H9 (cell line): Measurements from ENCODE around the gene ITGAX. TPM values are rescaled to one million over a fixed set of nuclear protein-coding genes. Genes with fewer than 3 reads are reported as not detected.

Source experiments
- DNase-seq: peaks from one replicate; pipeline ENCODE4 v3.0.0-alpha.2; 2017
- H2AFZ ChIP-seq: one replicate; pipeline ENCODE4 v1.6.1; 2013; ENCODE audit warnings: mild to moderate bottlenecking, low read length, control low read depth, moderate library complexity
- H2AK5ac ChIP-seq: 2 replicates; pipeline ENCODE4 v1.6.1; 2013; ENCODE audit warnings: low read length, control low read depth, mixed read lengths; ENCODE audit not compliant: insufficient read length
- H2BK120ac ChIP-seq: one replicate; pipeline ENCODE4 v1.6.1; 2013; ENCODE audit warnings: low read depth, mild to moderate bottlenecking, low read length, control low read depth, inconsistent platforms; ENCODE audit not compliant: poor library complexity, severe bottlenecking
- H2BK12ac ChIP-seq: 2 replicates; pipeline ENCODE4 v1.6.1; 2013; ENCODE audit warnings: low read length, control low read depth, mixed read lengths, low read depth; ENCODE audit not compliant: insufficient read length
- H2BK15ac ChIP-seq: 2 replicates; pipeline ENCODE4 v1.6.1; 2013; ENCODE audit warnings: low read depth, low read length, control low read depth
- H2BK20ac ChIP-seq: one replicate; pipeline ENCODE4 v1.6.1; 2013; ENCODE audit warnings: low read depth, mild to moderate bottlenecking, low read length, control low read depth, inconsistent platforms; ENCODE audit not compliant: poor library complexity, severe bottlenecking
- H2BK5ac ChIP-seq: 2 replicates; pipeline ENCODE4 v1.6.1; 2013; ENCODE audit warnings: low read length, control low read depth, mixed read lengths; ENCODE audit not compliant: insufficient read length
- H3K14ac ChIP-seq: 2 replicates; pipeline ENCODE4 v1.6.1; 2013; ENCODE audit warnings: low read length, control low read depth; ENCODE audit not compliant: insufficient read depth
- H3K18ac ChIP-seq: 2 replicates; pipeline ENCODE4 v1.6.1; 2013; ENCODE audit warnings: low read depth, mild to moderate bottlenecking, mixed read lengths, low read length, control low read depth; ENCODE audit not compliant: insufficient read length
- H3K23ac ChIP-seq: 2 replicates; pipeline ENCODE4 v1.6.1; 2013; ENCODE audit warnings: low read length, control low read depth, mixed read lengths, low read depth; ENCODE audit not compliant: insufficient read length
- H3K23me2 ChIP-seq: 2 replicates; pipeline ENCODE4 v1.6.1; 2013; ENCODE audit warnings: low read depth, mild to moderate bottlenecking, mixed read lengths, low read length, control low read depth; ENCODE audit not compliant: insufficient read length, poor library complexity, severe bottlenecking
- H3K27ac ChIP-seq: 2 replicates; pipeline ENCODE4 v1.5.1; 2013; ENCODE audit warnings: low read length, control low read depth, mixed read lengths, low read depth; ENCODE audit not compliant: insufficient read length
- H3K27me3 ChIP-seq: 2 replicates; pipeline ENCODE4 v1.6.1; 2013; ENCODE audit warnings: low read length, control low read depth, inconsistent platforms; ENCODE audit not compliant: insufficient read depth
- H3K4ac ChIP-seq: 2 replicates; pipeline ENCODE4 v1.6.1; 2013; ENCODE audit warnings: low read depth, mild to moderate bottlenecking, control low read depth, inconsistent platforms, low read length, moderate library complexity
- H3K4me1 ChIP-seq: 2 replicates; pipeline ENCODE4 v1.6.1; 2013; ENCODE audit warnings: low read length, control low read depth, inconsistent platforms; ENCODE audit not compliant: insufficient read depth
- H3K4me2 ChIP-seq: 2 replicates; pipeline ENCODE4 v1.6.1; 2013; ENCODE audit warnings: low read length, control low read depth, mixed read lengths; ENCODE audit not compliant: insufficient read length, insufficient read depth
- H3K56ac ChIP-seq: 2 replicates; pipeline ENCODE4 v1.6.1; 2013; ENCODE audit warnings: low read depth, mild to moderate bottlenecking, mixed read lengths, low read length, control low read depth; ENCODE audit not compliant: insufficient read length
- H3K79me1 ChIP-seq: 2 replicates; pipeline ENCODE4 v1.6.1; 2013; ENCODE audit warnings: low read depth, mild to moderate bottlenecking, moderate library complexity, low read length, control low read depth, inconsistent platforms; ENCODE audit not compliant: insufficient read depth, poor library complexity, severe bottlenecking
- H3K79me2 ChIP-seq: 2 replicates; pipeline ENCODE4 v1.6.1; 2013; ENCODE audit warnings: low read length, control low read depth, inconsistent platforms; ENCODE audit not compliant: insufficient read depth
- H3K9ac ChIP-seq: 2 replicates; pipeline ENCODE4 v1.6.1; 2013; ENCODE audit warnings: low read length, control low read depth, mixed read lengths; ENCODE audit not compliant: insufficient read length; ENCODE audit errors: extremely low read depth
- H3K9me3 ChIP-seq: one replicate; pipeline ENCODE4 v1.6.1; 2013; ENCODE audit warnings: low read depth, low read length, inconsistent platforms; ENCODE audit not compliant: control insufficient read depth
- H3T11ph ChIP-seq: one replicate; pipeline ENCODE4 v1.6.1; 2013; ENCODE audit warnings: mild to moderate bottlenecking, low read length, control low read depth, inconsistent platforms
- H4K20me1 ChIP-seq: one replicate; pipeline ENCODE4 v1.6.1; 2013; ENCODE audit not compliant: control insufficient read depth, insufficient read length, insufficient read depth
- H4K5ac ChIP-seq: 2 replicates; pipeline ENCODE4 v1.6.1; 2013; ENCODE audit warnings: low read depth, mild to moderate bottlenecking, mixed read lengths, low read length, control low read depth; ENCODE audit not compliant: insufficient read length
- H4K8ac ChIP-seq: replicated peaks from 2 replicates; pipeline ENCODE4 v1.6.1; 2013; ENCODE audit warnings: low read length, control low read depth, mixed read lengths, low read depth; ENCODE audit not compliant: insufficient read length
- H4K91ac ChIP-seq: 2 replicates; pipeline ENCODE4 v1.6.1; 2013; ENCODE audit warnings: low read depth, mild to moderate bottlenecking, moderate library complexity, mixed read lengths, low read length, control low read depth; ENCODE audit not compliant: insufficient read length
- H3K27ac Mint-ChIP-seq, 3 experiments: 2 replicates in 2 of 3; 3 replicates in 1 of 3; pipeline ENCODE4 v1.8.0; 2020 to 2021; ENCODE audit warnings: mixed read lengths in 3 of 3, mild to moderate bottlenecking in 1 of 3, moderate library complexity in 1 of 3
- H3K27me3 Mint-ChIP-seq: 2 replicates; pipeline ENCODE4 v1.8.0; 2021; ENCODE audit warnings: low read depth, mild to moderate bottlenecking, moderate library complexity, mixed read lengths
- H3K36me3 Mint-ChIP-seq, 3 experiments: 2 replicates in 2 of 3; 3 replicates in 1 of 3; pipeline ENCODE4 v1.8.0; 2020 to 2021; ENCODE audit warnings: low read depth in 3 of 3, mixed read lengths in 3 of 3; ENCODE audit not compliant: insufficient read depth in 1 of 3
- H3K4me1 Mint-ChIP-seq, 2 experiments: 2 replicates each; pipeline ENCODE4 v1.8.0; 2020; ENCODE audit warnings: mixed read lengths in 2 of 2
- H3K4me3 Mint-ChIP-seq, 2 experiments: 2 replicates in 1 of 2; 3 replicates in 1 of 2; pipeline ENCODE4 v1.8.0; 2020 to 2021; ENCODE audit warnings: mild to moderate bottlenecking in 2 of 2, mixed read lengths in 2 of 2, moderate library complexity in 1 of 2
- H3K9me3 Mint-ChIP-seq, 2 experiments: 2 replicates in 1 of 2; 3 replicates in 1 of 2; pipeline ENCODE4 v1.8.0; 2020; ENCODE audit warnings: mild to moderate bottlenecking in 2 of 2, mixed read lengths in 2 of 2, moderate library complexity in 1 of 2
- WGBS: extraction: QIAGEN DNeasy Blood & Tissue Kit; methylation state at CpG from one replicate; pipeline ENCODE4 v1.1.7; 2013; ENCODE audit warnings: missing lambda C conversion rate, low lambda C conversion rate, mixed read lengths; ENCODE audit not compliant: insufficient read length; ENCODE audit errors: extremely low coverage; 5-methylcytosine and 5-hydroxymethylcytosine counted together
- total RNA-seq: library from RNA; stranded (reverse); gene quantifications from 2 replicates; pipeline ENCODE4 v1.2.1, GENCODE V29; 2021
- TF ChIP-seq, protein P1 (sequence below): fragments of 200-600 bp; sonication (generic); conservative IDR thresholded peaks from 3 replicates; pipeline ENCODE4 v1.8.0; 2021; ENCODE audit warnings: antibody characterized with exemption, mild to moderate bottlenecking

ITGAX gene
- total RNA-seq, 1 experiment from 2014 or later, result 0.28 TPM

DNA sequence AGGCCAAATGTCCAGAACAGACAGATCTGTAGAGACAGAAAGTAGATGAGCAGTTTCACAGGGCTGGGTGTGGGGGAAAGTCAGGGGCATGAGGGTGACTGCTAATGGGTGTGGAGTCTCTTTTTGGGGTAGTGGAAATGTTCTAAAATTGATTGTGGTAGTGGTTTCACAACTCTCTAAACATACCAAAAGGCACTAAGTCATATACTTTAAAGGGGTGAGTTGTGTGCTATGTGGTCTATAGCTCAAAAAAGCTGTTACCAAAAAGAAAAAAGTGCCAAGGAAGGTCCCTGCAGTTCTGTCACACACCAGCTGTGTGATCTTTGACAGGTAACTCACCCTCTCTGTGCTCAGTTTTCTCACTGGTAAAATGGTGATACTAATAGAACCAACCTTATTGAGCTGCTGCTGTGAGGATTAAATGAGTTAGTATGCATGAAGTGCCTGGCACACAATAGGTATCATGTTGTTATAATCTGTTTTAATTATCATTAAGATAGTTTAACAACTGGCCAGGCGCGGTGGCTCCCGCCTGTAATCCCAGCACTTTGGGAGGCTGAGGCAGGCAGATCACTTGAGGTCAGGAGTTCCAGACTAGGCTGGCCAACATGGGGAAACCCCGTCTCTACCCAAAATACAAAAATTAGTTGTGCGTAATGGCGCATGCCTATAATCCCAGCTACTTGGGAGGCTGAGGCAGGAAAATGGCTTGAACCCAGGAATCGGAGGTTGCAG lies 10.3 kb downstream of the ITGAX start:
- no peak overlapping the region for H2AK5ac ChIP-seq
- H4K5ac ChIP-seq, result no peak overlapping the region
- Mint-ChIP-seq H3K27me3 (peaks cover 12% of the 10 kb centered on the region), H3K4me3 (no peak overlapping the region), H3K36me3 (no peaks in the 10 kb centered on the region), H3K27ac (no peak overlapping the region), H3K9me3 (peaks cover 2 to 5% of the 10 kb centered on the region in 2 experiments; a peak in 3 of 5 replicates), H3K4me1 (no peaks in the 10 kb centered on the region)
- DNase-seq, result no peak
- H3K9me3 ChIP-seq, result no peaks in the 10 kb centered on the region
- H3T11ph ChIP-seq, result no peak overlapping the region
- TF ChIP-seq, protein P1, sequence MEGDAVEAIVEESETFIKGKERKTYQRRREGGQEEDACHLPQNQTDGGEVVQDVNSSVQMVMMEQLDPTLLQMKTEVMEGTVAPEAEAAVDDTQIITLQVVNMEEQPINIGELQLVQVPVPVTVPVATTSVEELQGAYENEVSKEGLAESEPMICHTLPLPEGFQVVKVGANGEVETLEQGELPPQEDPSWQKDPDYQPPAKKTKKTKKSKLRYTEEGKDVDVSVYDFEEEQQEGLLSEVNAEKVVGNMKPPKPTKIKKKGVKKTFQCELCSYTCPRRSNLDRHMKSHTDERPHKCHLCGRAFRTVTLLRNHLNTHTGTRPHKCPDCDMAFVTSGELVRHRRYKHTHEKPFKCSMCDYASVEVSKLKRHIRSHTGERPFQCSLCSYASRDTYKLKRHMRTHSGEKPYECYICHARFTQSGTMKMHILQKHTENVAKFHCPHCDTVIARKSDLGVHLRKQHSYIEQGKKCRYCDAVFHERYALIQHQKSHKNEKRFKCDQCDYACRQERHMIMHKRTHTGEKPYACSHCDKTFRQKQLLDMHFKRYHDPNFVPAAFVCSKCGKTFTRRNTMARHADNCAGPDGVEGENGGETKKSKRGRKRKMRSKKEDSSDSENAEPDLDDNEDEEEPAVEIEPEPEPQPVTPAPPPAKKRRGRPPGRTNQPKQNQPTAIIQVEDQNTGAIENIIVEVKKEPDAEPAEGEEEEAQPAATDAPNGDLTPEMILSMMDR, result no peak
- H3K4ac ChIP-seq, result no peak overlapping the region
- no peak overlapping the region for H2BK12ac ChIP-seq
- H3K4me1 ChIP-seq, result no peaks in the 10 kb centered on the region
- H2BK15ac ChIP-seq, result no peak overlapping the region
- H3K79me1 ChIP-seq, result no peaks in the 10 kb centered on the region
- H3K27me3 ChIP-seq, result no peaks in the 10 kb centered on the region
- no peak overlapping the region for H3K27ac ChIP-seq
- no peak overlapping the region for H2AFZ ChIP-seq
- H2BK5ac ChIP-seq, result no peak overlapping the region
- no CpG with 5 or more reads among the region's 7 CpGs for WGBS
- no peak overlapping the region for H3K4me2 ChIP-seq
- no peak overlapping the region for H2BK120ac ChIP-seq
- H3K79me2 ChIP-seq, result no peaks in the 10 kb centered on the region
- H3K23ac ChIP-seq, result no peak overlapping the region
- no peaks in the 10 kb centered on the region for H3K23me2 ChIP-seq
- no peak overlapping the region for H4K8ac ChIP-seq
- H3K56ac ChIP-seq, result no peak overlapping the region
- no peak overlapping the region for H2BK20ac ChIP-seq
- H3K18ac ChIP-seq, result no peak overlapping the region
- H3K9ac ChIP-seq, result no peak overlapping the region
- H3K14ac ChIP-seq, result no peak overlapping the region
- H4K20me1 ChIP-seq, result no peaks in the 10 kb centered on the region
- no peak overlapping the region for H4K91ac ChIP-seq
